ENCODE data around the gene LAMA5. TPM values are rescaled to one million over a fixed set of nuclear protein-coding genes. Genes with fewer than 3 reads are reported as not detected.

Gene LAMA5
- total RNA-seq, 1 donor from 2014 or later = 150 TPM

GRCh38 chr20:62396367-62397239 lies 29.5 kb upstream of the LAMA5 start:
- no peaks in the 10 kb centered on the region for H3K9me3 ChIP-seq
- no peak overlapping the region for H3K4me3 ChIP-seq
- TF ChIP-seq POLR2A (IDR thresholded peaks at IDR 0.05) (no peak), CTCF (IDR thresholded peaks at IDR 0.05) (no peak)
- H3K27me3 ChIP-seq = no peaks in the 10 kb centered on the region
- DNase-seq (ENCODE audit: extremely low spot score in 2 of 2) = no peak
- no peak overlapping the region for H3K27ac ChIP-seq
- intact Hi-C loops (cut with DNase I) = no loop called here
- H3K36me3 ChIP-seq = peaks cover 2 to 3% of the 10 kb centered on the region in 2 donors
- H3K4me1 ChIP-seq = no peaks in the 10 kb centered on the region

- Histone ChIP-seq H3K4me1 (no peaks in the 10 kb centered on the region), H3K4me3 (no peak overlapping the region), H3K27ac (no peak overlapping the region), H3K36me3 (peaks cover 3 to 12% of the 10 kb centered on the region in 2 donors), H3K9me3 (no peaks in the 10 kb centered on the region), H3K27me3 (no peaks in the 10 kb centered on the region)
- DNase-seq (ENCODE audit: extremely low spot score in 2 of 2) = no peak
- TF ChIP-seq POLR2AphosphoS5 (IDR thresholded peaks at IDR 0.05; ENCODE audit: insufficient read depth in 1 of 2, low read depth in 1 of 2) = no peak
- TF ChIP-seq CTCF (IDR thresholded peaks at IDR 0.05) = no peak
- no peak for TF ChIP-seq POLR2A (IDR thresholded peaks at IDR 0.05)
- intact Hi-C loops (cut with DNase I) = no loop called here
These were observed 28.5 kb upstream of the LAMA5 start for GRCh38 chr20:62395311-62396242.

GRCh38 chr20:62394248-62395245 lies 27.4 kb upstream of the LAMA5 start:
- Histone ChIP-seq H3K27me3 (no peaks in the 10 kb centered on the region), H3K27ac (no peak overlapping the region), H3K4me3 (no peak overlapping the region), H3K36me3 (peaks cover 3 to 18% of the 10 kb centered on the region in 2 donors), H3K9me3 (no peaks in the 10 kb centered on the region), H3K4me1 (no peaks in the 10 kb centered on the region)
- no peak for DNase-seq (ENCODE audit: extremely low spot score in 2 of 2)
- intact Hi-C loops (cut with DNase I) = no loop called here
- TF ChIP-seq CTCF (IDR thresholded peaks at IDR 0.05) (no peak), POLR2AphosphoS5 (IDR thresholded peaks at IDR 0.05; ENCODE audit: insufficient read depth in 1 of 2, low read depth in 1 of 2) (no peak)

- H3K27ac ChIP-seq = no peak overlapping the region
- H3K4me1 ChIP-seq = peaks cover 1% of the 10 kb centered on the region
- intact Hi-C loops (cut with DNase I) = no loop called here
- DNase-seq (ENCODE audit: extremely low spot score in 2 of 2) = no peak
- H3K36me3 ChIP-seq = peaks cover 3 to 22% of the 10 kb centered on the region in 2 donors
- TF ChIP-seq CTCF (IDR thresholded peaks at IDR 0.05) (no peak), POLR2AphosphoS5 (IDR thresholded peaks at IDR 0.05; ENCODE audit: insufficient read depth in 1 of 2, low read depth in 1 of 2) (no peak), POLR2A (IDR thresholded peaks at IDR 0.05) (no peak)
- H3K9me3 ChIP-seq = no peaks in the 10 kb centered on the region
- no peaks in the 10 kb centered on the region for H3K27me3 ChIP-seq
- H3K4me3 ChIP-seq = no peak overlapping the region
These were observed 26.7 kb upstream of the LAMA5 start for GRCh38 chr20:62393830-62394229.

Data from vagina (tissue), 2 donors.